MM.1S (cell line): ENCODE data around the gene SNX18.

Source experiments
- EZH2 ChIP-seq: fragments of 300-600 bp; sonication (generic); optimal IDR thresholded peaks from 2 replicates; pipeline ENCODE3; 2017; ENCODE audit warnings: low read depth, mild to moderate bottlenecking, antibody characterized with exemption, low read length, mixed read lengths
- EZH2phosphoT487 ChIP-seq: fragments of 300-600 bp; sonication (generic); IDR thresholded peaks from 2 replicates; pipeline ENCODE4 v1.6.1; 2018; ENCODE audit warnings: antibody characterized with exemption, low read length
- TF ChIP-seq, protein P1 (sequence below): fragments of 300-600 bp; sonication (generic); IDR thresholded peaks from 2 replicates; pipeline ENCODE4 v1.5.1; 2016; ENCODE audit warnings: antibody characterized with exemption, low read length, mixed read lengths

DNA sequence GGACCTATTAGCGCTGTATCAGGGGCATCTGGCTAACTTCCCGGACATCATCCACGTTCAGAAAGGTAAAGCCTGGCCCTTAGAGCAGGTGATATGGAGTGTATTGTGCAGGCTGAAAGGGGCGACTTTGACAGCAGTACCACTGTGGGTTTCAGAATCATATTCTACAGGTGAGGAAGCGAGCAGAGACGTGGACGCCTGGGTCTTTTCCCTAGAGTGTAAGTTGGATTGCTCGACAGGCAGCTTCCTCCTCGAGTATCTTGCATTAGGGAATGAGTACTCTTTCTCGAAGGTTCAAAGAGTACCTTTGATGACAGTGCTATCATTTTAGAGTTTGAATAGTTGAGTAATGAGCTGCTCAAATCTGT is 1.9 kb downstream of the SNX18 start:
- TF ChIP-seq, protein P1, sequence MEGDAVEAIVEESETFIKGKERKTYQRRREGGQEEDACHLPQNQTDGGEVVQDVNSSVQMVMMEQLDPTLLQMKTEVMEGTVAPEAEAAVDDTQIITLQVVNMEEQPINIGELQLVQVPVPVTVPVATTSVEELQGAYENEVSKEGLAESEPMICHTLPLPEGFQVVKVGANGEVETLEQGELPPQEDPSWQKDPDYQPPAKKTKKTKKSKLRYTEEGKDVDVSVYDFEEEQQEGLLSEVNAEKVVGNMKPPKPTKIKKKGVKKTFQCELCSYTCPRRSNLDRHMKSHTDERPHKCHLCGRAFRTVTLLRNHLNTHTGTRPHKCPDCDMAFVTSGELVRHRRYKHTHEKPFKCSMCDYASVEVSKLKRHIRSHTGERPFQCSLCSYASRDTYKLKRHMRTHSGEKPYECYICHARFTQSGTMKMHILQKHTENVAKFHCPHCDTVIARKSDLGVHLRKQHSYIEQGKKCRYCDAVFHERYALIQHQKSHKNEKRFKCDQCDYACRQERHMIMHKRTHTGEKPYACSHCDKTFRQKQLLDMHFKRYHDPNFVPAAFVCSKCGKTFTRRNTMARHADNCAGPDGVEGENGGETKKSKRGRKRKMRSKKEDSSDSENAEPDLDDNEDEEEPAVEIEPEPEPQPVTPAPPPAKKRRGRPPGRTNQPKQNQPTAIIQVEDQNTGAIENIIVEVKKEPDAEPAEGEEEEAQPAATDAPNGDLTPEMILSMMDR = no peak
- no peak for TF ChIP-seq EZH2phosphoT487
- no peak for TF ChIP-seq EZH2
